GM18498 (cell line): ENCODE measurements around the gene ASGR1.
"Not testable (repeated sequence)": the region's sequence is repeated elsewhere in the genome, so short reads cannot be mapped to it uniquely, and the experiment has no call there.

ENCODE experiments used
- ATAC-seq: cut with Tn5 transposase; IDR thresholded peaks from one replicate; pipeline ENCODE4 v1.9.1; 2021; ENCODE audit warnings: mild to moderate bottlenecking, moderate library complexity; ENCODE audit not compliant: unreplicated experiment

Gene ASGR1

GRCh38 chr17:7168841-7169564 is 10.2 kb downstream of the ASGR1 start:
- ATAC-seq = not testable (repeated sequence)

- no peak for ATAC-seq
These were observed 11.3 kb downstream of the ASGR1 start for GRCh38 chr17:7167832-7168231.

- ATAC-seq = no peak
These were observed 12.3 kb downstream of the ASGR1 start for GRCh38 chr17:7166873-7167272.

- ATAC-seq = not testable (repeated sequence)
These were observed 19.6 kb downstream of the ASGR1 start for GRCh38 chr17:7159571-7159970.

- not testable (repeated sequence) for ATAC-seq
These were observed 20.7 kb downstream of the ASGR1 start for GRCh38 chr17:7158424-7158823.

GRCh38 chr17:7156342-7156940 is 22.7 kb downstream of the ASGR1 start:
- ATAC-seq = no peak

- no peak for ATAC-seq
These were observed 31.4 kb downstream of the ASGR1 start for GRCh38 chr17:7147772-7148171.

GRCh38 chr17:7146115-7146514 is 33.1 kb downstream of the ASGR1 start:
- ATAC-seq = no peak

GRCh38 chr17:7144213-7144612 is 35.0 kb downstream of the ASGR1 start:
- no peak for ATAC-seq

GRCh38 chr17:7141824-7142223 is 37.3 kb downstream of the ASGR1 start:
- no peak for ATAC-seq

GRCh38 chr17:7139400-7139799 is 39.8 kb downstream of the ASGR1 start:
- ATAC-seq = no peak

- ATAC-seq = no peak
These were observed 40.3 kb downstream of the ASGR1 start for GRCh38 chr17:7138800-7139381.

- ATAC-seq = no peak
These were observed 41.8 kb downstream of the ASGR1 start for GRCh38 chr17:7137171-7137943.

- no peak for ATAC-seq
These were observed 42.8 kb downstream of the ASGR1 start for GRCh38 chr17:7136266-7136877.

- ATAC-seq = no peak
These were observed 45.3 kb downstream of the ASGR1 start for GRCh38 chr17:7133916-7134315.

GRCh38 chr17:7133424-7133823 is 45.7 kb downstream of the ASGR1 start:
- ATAC-seq = no peak

- ATAC-seq = peak; percentile 66
These were observed 46.6 kb downstream of the ASGR1 start for GRCh38 chr17:7132511-7133094.

- ATAC-seq = no peak
These were observed 47.8 kb downstream of the ASGR1 start for GRCh38 chr17:7131423-7131791.

GRCh38 chr17:7130621-7131422 is 48.3 kb downstream of the ASGR1 start:
- ATAC-seq = no peak

GRCh38 chr17:7129311-7129710 is 49.9 kb downstream of the ASGR1 start:
- no peak for ATAC-seq
